PC-3 (cell line): Measurements from ENCODE around the gene COL5A2. TPM values are rescaled to one million over a fixed set of nuclear protein-coding genes. Genes with fewer than 3 reads are reported as not detected.

Experiments
- ATAC-seq: fragments of 200-7000 bp; cut with Tn5 transposase; 2 replicates; pipeline ENCODE4 v1.9.1; 2020; ENCODE audit warnings: mild to moderate bottlenecking, moderate library complexity
- BruUV-seq: library from RNA; stranded (reverse); fragments of 400-500 nt; replicated peaks from 2 replicates; lab custom pipeline; 2021; lab: Mats Ljungman, UMichigan
- CTCF ChIA-PET: fragments of 300-600 bp; sonication (Branson Sonifier 250); formaldehyde crosslinking; loops from one replicate; lab custom pipeline; 2022; ENCODE audit warnings: antibody characterized with exemption; lab: Charles Lee
- POLR2A ChIA-PET: fragments of 300-600 bp; sonication (Branson Sonifier 250); formaldehyde crosslinking; loops from one replicate; lab custom pipeline; 2022; ENCODE audit warnings: antibody characterized with exemption; ENCODE audit not compliant: unreplicated experiment; lab: Charles Lee
- DNase-seq: peaks from one replicate; pipeline ENCODE4 v3.0.0-alpha.2; 2015
- H2AFZ ChIP-seq: fragments of 300-600 bp; sonication (generic); 2 replicates; pipeline ENCODE4 v1.6.0; 2016; ENCODE audit warnings: antibody characterized with exemption, low read length
- H3F3A ChIP-seq: fragments of 300-600 bp; sonication (generic); one replicate; pipeline ENCODE4 v1.6.0; 2017; ENCODE audit warnings: antibody characterized with exemption, low read length, control low read depth, mild to moderate bottlenecking; ENCODE audit not compliant: unreplicated experiment
- H3K27ac ChIP-seq: fragments of 300-600 bp; sonication (generic); 2 replicates; pipeline ENCODE4 v1.5.1; 2016; ENCODE audit warnings: mild to moderate bottlenecking, low read length
- H3K27me3 ChIP-seq: fragments of 300-600 bp; sonication (generic); 2 replicates; pipeline ENCODE4 v1.6.1; 2016; ENCODE audit warnings: low read length, mixed read lengths
- H3K36me3 ChIP-seq: fragments of 300-600 bp; sonication (generic); 2 replicates; pipeline ENCODE4 v1.6.1; 2016; ENCODE audit warnings: low read depth, mixed run types, low read length, mixed read lengths
- H3K4me1 ChIP-seq: fragments of 300-600 bp; sonication (generic); 2 replicates; pipeline ENCODE4 v1.5.1; 2016; ENCODE audit warnings: low read length; ENCODE audit not compliant: insufficient read depth
- H3K4me2 ChIP-seq: fragments of 300-600 bp; sonication (generic); 2 replicates; pipeline ENCODE4 v1.6.0; 2016; ENCODE audit warnings: low read length
- H3K4me3 ChIP-seq: fragments of 300-600 bp; sonication (generic); 2 replicates; pipeline ENCODE4 v1.5.1; 2016; ENCODE audit warnings: mild to moderate bottlenecking, low read length, mixed read lengths
- H3K79me2 ChIP-seq: fragments of 300-600 bp; sonication (generic); 2 replicates; pipeline ENCODE4 v1.6.1; 2017; ENCODE audit warnings: low read length, mixed read lengths
- H3K9ac ChIP-seq: fragments of 300-600 bp; sonication (generic); 2 replicates; pipeline ENCODE4 v1.6.0; 2016; ENCODE audit warnings: mild to moderate bottlenecking, low read length
- H3K9me2 ChIP-seq: fragments of 300-600 bp; sonication (generic); replicated peaks from 2 replicates; pipeline ENCODE4 v1.6.1; 2016; ENCODE audit warnings: mixed run types, low read length, mixed read lengths
- H3K9me3 ChIP-seq: fragments of 300-600 bp; sonication (generic); 2 replicates; pipeline ENCODE4 v1.6.1; 2016; ENCODE audit warnings: low read length, mixed read lengths
- H4K20me1 ChIP-seq: fragments of 300-600 bp; sonication (generic); 2 replicates; pipeline ENCODE4 v1.6.1; 2016; ENCODE audit warnings: low read length, mixed read lengths
- EZH2 ChIP-seq: fragments of 300-600 bp; sonication (generic); IDR thresholded peaks from one replicate; pipeline ENCODE4 v1.6.1; 2017; ENCODE audit warnings: antibody characterized with exemption, mild to moderate bottlenecking, low read length; ENCODE audit not compliant: unreplicated experiment
- EZH2phosphoT487 ChIP-seq: fragments of 300-600 bp; sonication (generic); IDR thresholded peaks from 2 replicates; pipeline ENCODE4 v1.6.1; 2018; ENCODE audit warnings: mild to moderate bottlenecking, antibody characterized with exemption, low read length, borderline replicate concordance
- intact Hi-C: fragments of 100-400 bp; cut with micrococcal nuclease; formaldehyde crosslinking; loops from 2 replicates; pipeline ENCODE4 v1.9.0; 2023
- total RNA-seq: library from RNA; depleted of rRNA; stranded (reverse); fragments of >200 nt; gene quantifications from 2 replicates; pipeline ENCODE4 v1.2.3, GENCODE V29; 2014
- TF ChIP-seq, protein P1 (sequence below): fragments of 300-600 bp; sonication (generic); conservative IDR thresholded peaks from 2 replicates; pipeline ENCODE4 v1.5.1; 2017; ENCODE audit warnings: antibody characterized with exemption, low read depth, mild to moderate bottlenecking, low read length

COL5A2 gene
- total RNA-seq, 1 experiment from 2014 or later = 56.2 TPM

DNA sequence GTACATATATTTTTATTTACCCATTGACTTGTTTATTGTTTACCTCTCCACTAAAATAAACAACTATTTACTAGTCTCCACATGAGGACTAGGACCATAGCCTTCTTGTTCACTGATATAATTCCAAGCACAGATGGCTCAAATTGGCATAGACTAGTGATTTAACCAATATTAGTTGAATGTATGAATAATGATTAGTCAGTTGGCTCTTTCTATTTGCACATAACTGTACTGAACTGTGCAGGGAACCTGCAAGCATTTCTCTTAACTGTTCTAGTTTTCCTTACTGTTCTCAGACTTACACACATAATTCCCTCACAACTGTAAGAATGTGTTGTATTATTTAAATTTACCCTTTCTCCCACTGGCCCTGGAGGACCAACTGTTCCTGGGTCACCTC is 113.5 kb downstream of the COL5A2 start:
- Histone ChIP-seq H3K4me1 (peaks cover 15% of the 10 kb centered on the region), H3K27me3 (no peaks in the 10 kb centered on the region), H3K9me3 (no peaks in the 10 kb centered on the region), H3K9ac (no peak overlapping the region), H3K4me2 (no peak overlapping the region), H4K20me1 (no peaks in the 10 kb centered on the region), H3F3A (no peaks in the 10 kb centered on the region), H3K4me3 (no peak overlapping the region), H3K36me3 (peaks cover 15% of the 10 kb centered on the region; the same call in 1 of the 2 replicates), H2AFZ (no peak overlapping the region), H3K27ac (peak overlapping the region; percentile 46), H3K79me2 (no peaks in the 10 kb centered on the region), H3K9me2 (no peaks in the 10 kb centered on the region)
- DNase-seq (peak; percentile 58), ATAC-seq (peak; percentile 89)
- ChIA-PET CTCF (no interaction called here), POLR2A (no interaction called here)
- intact Hi-C loops = no loop called here
- TF ChIP-seq EZH2phosphoT487 (no peak), EZH2 (no peak)
- BruUV-seq = no TSS peak

DNA sequence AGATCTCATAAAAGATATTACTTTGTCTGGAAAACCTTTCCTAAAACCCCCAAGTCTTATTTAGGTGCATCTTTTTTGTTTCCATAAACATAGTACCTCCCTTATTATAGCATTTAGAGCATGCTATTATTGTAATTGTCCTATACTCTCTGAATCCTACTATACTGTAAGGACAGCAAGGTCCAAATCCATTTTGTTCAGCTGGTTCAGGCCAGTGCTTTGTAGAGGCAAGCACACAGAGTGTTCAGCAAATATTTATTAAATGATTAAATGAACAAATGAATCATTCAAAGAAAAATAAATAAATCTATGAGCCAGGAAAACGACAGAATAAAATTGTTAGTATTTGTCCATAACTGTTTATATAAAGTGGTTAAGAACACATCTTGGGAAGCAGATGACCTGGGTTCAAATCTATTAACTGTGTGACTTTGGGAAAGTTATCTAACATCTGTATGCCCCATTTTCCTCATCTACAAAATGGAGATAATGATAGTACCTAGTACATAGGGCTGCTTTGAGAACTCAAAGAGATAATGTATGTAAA is 119.4 kb downstream of the COL5A2 start:
- Histone ChIP-seq H2AFZ (no peak overlapping the region), H3K4me2 (no peak overlapping the region), H3K4me1 (peaks cover 11% of the 10 kb centered on the region), H3K27ac (peak overlapping the region; percentile 30; the same call in 1 of the 2 replicates), H3K9me2 (no peaks in the 10 kb centered on the region), H3K27me3 (no peaks in the 10 kb centered on the region), H3F3A (no peaks in the 10 kb centered on the region), H3K9ac (no peak overlapping the region), H3K36me3 (peaks cover 24% of the 10 kb centered on the region; the same call in 1 of the 2 replicates), H3K79me2 (no peaks in the 10 kb centered on the region), H4K20me1 (no peaks in the 10 kb centered on the region), H3K9me3 (no peaks in the 10 kb centered on the region), H3K4me3 (no peak overlapping the region)
- no TSS peak for BruUV-seq
- ChIA-PET POLR2A (no interaction called here), CTCF (no interaction called here)
- intact Hi-C loops = loop anchor here (1.0 kb wide), 1 partner anchor 8 kb away; no protein-coding TSS in a partner anchor
- DNase-seq = peak; percentile 25
- peak; percentile 82 for ATAC-seq
- TF ChIP-seq, protein P1, sequence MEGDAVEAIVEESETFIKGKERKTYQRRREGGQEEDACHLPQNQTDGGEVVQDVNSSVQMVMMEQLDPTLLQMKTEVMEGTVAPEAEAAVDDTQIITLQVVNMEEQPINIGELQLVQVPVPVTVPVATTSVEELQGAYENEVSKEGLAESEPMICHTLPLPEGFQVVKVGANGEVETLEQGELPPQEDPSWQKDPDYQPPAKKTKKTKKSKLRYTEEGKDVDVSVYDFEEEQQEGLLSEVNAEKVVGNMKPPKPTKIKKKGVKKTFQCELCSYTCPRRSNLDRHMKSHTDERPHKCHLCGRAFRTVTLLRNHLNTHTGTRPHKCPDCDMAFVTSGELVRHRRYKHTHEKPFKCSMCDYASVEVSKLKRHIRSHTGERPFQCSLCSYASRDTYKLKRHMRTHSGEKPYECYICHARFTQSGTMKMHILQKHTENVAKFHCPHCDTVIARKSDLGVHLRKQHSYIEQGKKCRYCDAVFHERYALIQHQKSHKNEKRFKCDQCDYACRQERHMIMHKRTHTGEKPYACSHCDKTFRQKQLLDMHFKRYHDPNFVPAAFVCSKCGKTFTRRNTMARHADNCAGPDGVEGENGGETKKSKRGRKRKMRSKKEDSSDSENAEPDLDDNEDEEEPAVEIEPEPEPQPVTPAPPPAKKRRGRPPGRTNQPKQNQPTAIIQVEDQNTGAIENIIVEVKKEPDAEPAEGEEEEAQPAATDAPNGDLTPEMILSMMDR = no peak
- TF ChIP-seq EZH2phosphoT487 (no peak), EZH2 (no peak)

DNA sequence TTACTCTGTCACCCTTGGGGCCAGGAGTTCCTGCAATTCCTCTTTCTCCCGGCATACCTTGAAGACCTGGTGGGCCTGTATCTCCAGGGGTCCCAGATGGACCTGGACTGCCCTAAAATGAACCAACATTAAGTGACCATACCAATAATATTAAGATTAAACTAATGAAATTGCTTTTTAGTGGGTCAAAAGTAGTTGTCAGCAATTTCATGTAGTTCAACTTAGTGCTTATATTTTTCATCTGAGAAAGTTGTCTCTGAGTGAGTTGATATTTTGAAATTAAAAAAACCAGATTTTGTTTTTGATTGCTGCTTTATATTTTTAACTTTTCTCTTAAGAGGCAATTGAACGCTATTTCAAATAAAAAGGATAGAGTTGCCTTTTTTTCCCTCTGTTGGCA is 122.2 kb downstream of the COL5A2 start:
- Histone ChIP-seq H3K79me2 (no peaks in the 10 kb centered on the region), H3K4me3 (no peak overlapping the region), H3K9me2 (no peaks in the 10 kb centered on the region), H3K9me3 (no peaks in the 10 kb centered on the region), H2AFZ (no peak overlapping the region), H3F3A (no peaks in the 10 kb centered on the region), H3K27ac (no peak overlapping the region), H3K9ac (no peak overlapping the region), H3K27me3 (no peaks in the 10 kb centered on the region), H4K20me1 (no peaks in the 10 kb centered on the region), H3K36me3 (peaks cover 26% of the 10 kb centered on the region), H3K4me2 (no peak overlapping the region), H3K4me1 (peaks cover 11% of the 10 kb centered on the region)
- no TSS peak for BruUV-seq
- ChIA-PET POLR2A (no interaction called here), CTCF (no interaction called here)
- TF ChIP-seq, protein P1 = no peak
- TF ChIP-seq EZH2phosphoT487 (no peak), EZH2 (no peak)
- intact Hi-C loops = no loop called here
- no peak for DNase-seq
- ATAC-seq = no peak
